ENCODE data around the gene SERTAD2. TPM values are rescaled to one million over a fixed set of nuclear protein-coding genes. Genes with fewer than 3 reads are reported as not detected.

SERTAD2 gene
- total RNA-seq, 1 experiment from 2014 or later = 19.8 TPM

GRCh38 chr2:64698177-64698643 lies 44.5 kb upstream of the SERTAD2 start:
- peaks cover 12% of the 10 kb centered on the region; the same call in 1 of the 2 replicates for H3K79me2 ChIP-seq (ENCODE audit: low read length)
- no peaks in the 10 kb centered on the region for H3K9me3 ChIP-seq (ENCODE audit: low read length)
- H3K4me3 ChIP-seq (ENCODE audit: low read length) = no peak overlapping the region; the same call in 1 of the 2 replicates
- CTCF ChIA-PET = interaction anchor here (1.0 kb wide), 1 partner anchor 52 kb away, joined by 6 read pairs; no protein-coding TSS in a partner anchor
- TF ChIP-seq EZH2 (IDR thresholded peaks at IDR 0.05; ENCODE audit: low read length, unreplicated experiment) = no peak
- TF ChIP-seq, protein P1, sequence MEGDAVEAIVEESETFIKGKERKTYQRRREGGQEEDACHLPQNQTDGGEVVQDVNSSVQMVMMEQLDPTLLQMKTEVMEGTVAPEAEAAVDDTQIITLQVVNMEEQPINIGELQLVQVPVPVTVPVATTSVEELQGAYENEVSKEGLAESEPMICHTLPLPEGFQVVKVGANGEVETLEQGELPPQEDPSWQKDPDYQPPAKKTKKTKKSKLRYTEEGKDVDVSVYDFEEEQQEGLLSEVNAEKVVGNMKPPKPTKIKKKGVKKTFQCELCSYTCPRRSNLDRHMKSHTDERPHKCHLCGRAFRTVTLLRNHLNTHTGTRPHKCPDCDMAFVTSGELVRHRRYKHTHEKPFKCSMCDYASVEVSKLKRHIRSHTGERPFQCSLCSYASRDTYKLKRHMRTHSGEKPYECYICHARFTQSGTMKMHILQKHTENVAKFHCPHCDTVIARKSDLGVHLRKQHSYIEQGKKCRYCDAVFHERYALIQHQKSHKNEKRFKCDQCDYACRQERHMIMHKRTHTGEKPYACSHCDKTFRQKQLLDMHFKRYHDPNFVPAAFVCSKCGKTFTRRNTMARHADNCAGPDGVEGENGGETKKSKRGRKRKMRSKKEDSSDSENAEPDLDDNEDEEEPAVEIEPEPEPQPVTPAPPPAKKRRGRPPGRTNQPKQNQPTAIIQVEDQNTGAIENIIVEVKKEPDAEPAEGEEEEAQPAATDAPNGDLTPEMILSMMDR (conservative IDR thresholded peaks at IDR 0.05; ENCODE audit: low read depth, low read length) = no peak
- TF ChIP-seq EZH2phosphoT487 (IDR thresholded peaks at IDR 0.05; ENCODE audit: borderline replicate concordance, low read length) = no peak
- no peak overlapping the region for H3K9ac ChIP-seq (ENCODE audit: low read length)
- BruUV-seq (replicated peaks) = no TSS peak
- ATAC-seq = no peak
- H2AFZ ChIP-seq (ENCODE audit: low read length) = no peak overlapping the region
- H3K27ac ChIP-seq (ENCODE audit: low read length) = peak overlapping the region; percentile 41
- no peaks in the 10 kb centered on the region for H3F3A ChIP-seq (ENCODE audit: low read length, unreplicated experiment)
- intact Hi-C loops (cut with micrococcal nuclease) = loop anchor here (2.0 to 5.0 kb wide), 2 partner anchors 36 to 53 kb away; no protein-coding TSS in a partner anchor
- peak overlapping the region; percentile 46 for H3K4me2 ChIP-seq (ENCODE audit: low read length)
- no peaks in the 10 kb centered on the region for H3K9me2 ChIP-seq (replicated peaks; ENCODE audit: low read length)
- H3K36me3 ChIP-seq (ENCODE audit: low read depth, low read length) = no peaks in the 10 kb centered on the region
- POLR2A ChIA-PET (ENCODE audit: unreplicated experiment) = interaction anchor here (0.5 to 1.0 kb wide), 4 partner anchors 12 to 358 kb away, joined by 3 to 4 read pairs (median 4); partner anchors contain the start of genes CEP68 and SERTAD2
- no peaks in the 10 kb centered on the region for H3K27me3 ChIP-seq (ENCODE audit: low read length)
- no peaks in the 10 kb centered on the region for H4K20me1 ChIP-seq (ENCODE audit: low read length)
- no peak for DNase-seq
- H3K4me1 ChIP-seq (ENCODE audit: insufficient read depth, low read length) = peaks cover 23% of the 10 kb centered on the region

GRCh38 chr2:64697297-64698176 lies 43.8 kb upstream of the SERTAD2 start:
- ATAC-seq (no peak), DNase-seq (no peak)
- ChIA-PET POLR2A (ENCODE audit: unreplicated experiment) (no interaction called here), CTCF (no interaction called here)
- intact Hi-C loops (cut with micrococcal nuclease) = loop anchor here (2.0 to 5.0 kb wide), 2 partner anchors 35 to 53 kb away; no protein-coding TSS in a partner anchor
- no peaks in the 10 kb centered on the region for H4K20me1 ChIP-seq (ENCODE audit: low read length)
- no peak overlapping the region for H3K4me3 ChIP-seq (ENCODE audit: low read length)
- no peaks in the 10 kb centered on the region for H3F3A ChIP-seq (ENCODE audit: low read length, unreplicated experiment)
- 0 out of 2 replicates have a peak overlapping the region, but pooled peaks have one; percentile 46 for H3K4me2 ChIP-seq (ENCODE audit: low read length)
- H3K9ac ChIP-seq (ENCODE audit: low read length) = no peak overlapping the region
- H3K36me3 ChIP-seq (ENCODE audit: low read depth, low read length) = no peaks in the 10 kb centered on the region
- H3K9me3 ChIP-seq (ENCODE audit: low read length) = no peaks in the 10 kb centered on the region
- peaks cover 12% of the 10 kb centered on the region; the same call in 1 of the 2 replicates for H3K79me2 ChIP-seq (ENCODE audit: low read length)
- BruUV-seq (replicated peaks) = no TSS peak
- H3K9me2 ChIP-seq (replicated peaks; ENCODE audit: low read length) = no peaks in the 10 kb centered on the region
- TF ChIP-seq EZH2 (IDR thresholded peaks at IDR 0.05; ENCODE audit: low read length, unreplicated experiment) (no peak), EZH2phosphoT487 (IDR thresholded peaks at IDR 0.05; ENCODE audit: borderline replicate concordance, low read length) (no peak)
- TF ChIP-seq, protein P1 (conservative IDR thresholded peaks at IDR 0.05; ENCODE audit: low read depth, low read length) = no peak
- H2AFZ ChIP-seq (ENCODE audit: low read length) = no peak overlapping the region
- no peaks in the 10 kb centered on the region for H3K27me3 ChIP-seq (ENCODE audit: low read length)
- peak overlapping the region; percentile 41; the same call in 1 of the 2 replicates for H3K27ac ChIP-seq (ENCODE audit: low read length)
- peaks cover 23% of the 10 kb centered on the region for H3K4me1 ChIP-seq (ENCODE audit: insufficient read depth, low read length)

Data from PC-3 (cell line).